B cell (primary cell): Measurements from ENCODE around the gene CYTH3. TPM values are rescaled to one million over a fixed set of nuclear protein-coding genes. Genes with fewer than 3 reads are reported as not detected.

Experiments
- ATAC-seq: fragments of 200-7000 bp; cut with Tn5 transposase; one replicate; pipeline ENCODE4 v1.10.0; 2021; ENCODE audit warnings: low read depth, mild to moderate bottlenecking, moderate number of reproducible peaks, moderate library complexity
- CTCF ChIA-PET: fragments of 350-600 bp; sonication (Branson Sonifier 250); formaldehyde crosslinking; loops from one replicate; lab custom pipeline; 2021; ENCODE audit warnings: antibody characterized with exemption, inconsistent platforms; lab: Charles Lee
- POLR2A ChIA-PET: fragments of 350-600 bp; sonication (Branson Sonifier 250); formaldehyde crosslinking; loops from one replicate; lab custom pipeline; 2021; ENCODE audit warnings: antibody characterized with exemption; lab: Charles Lee
- DNase-seq: peaks from one replicate; pipeline ENCODE4 v3.0.0; 2013
- H2AFZ ChIP-seq: 2 replicates; pipeline ENCODE4 v1.6.1; 2012; ENCODE audit warnings: mild to moderate bottlenecking, low read depth, low read length; ENCODE audit not compliant: insufficient read depth, poor library complexity, severe bottlenecking
- H3K27ac ChIP-seq, 2 donors: 1 replicate in 1 of 2; 2 replicates in 1 of 2; pipeline ENCODE4 v1.5.1; 2012 to 2013; ENCODE audit warnings: low read length in 2 of 2, mild to moderate bottlenecking in 2 of 2, moderate library complexity in 1 of 2
- H3K27me3 ChIP-seq, 4 experiments: fragments of 200-600 bp in 1 of 4; sonication (generic) in 1 of 4; replicated peaks in 1 of 4; 1 replicate in 2 of 4; 2 replicates in 2 of 4; pipeline versions ENCODE4 v1.6.1 to v1.7.0; 2013 to 2016; ENCODE audit warnings: low read length in 3 of 4, mild to moderate bottlenecking in 2 of 4, mixed read lengths in 1 of 4, moderate library complexity in 1 of 4; ENCODE audit not compliant: insufficient read depth in 4 of 4, control insufficient read depth in 3 of 4; ENCODE audit errors: control extremely low read depth in 1 of 4
- H3K36me3 ChIP-seq, 2 experiments: replicated peaks in 1 of 2; 1 replicate in 1 of 2; 2 replicates in 1 of 2; pipeline versions ENCODE4 v1.6.1 to v1.7.1; 2013; ENCODE audit warnings: low read length in 1 of 2; ENCODE audit not compliant: insufficient read depth in 2 of 2, control insufficient read depth in 1 of 2; ENCODE audit errors: control extremely low read depth in 1 of 2, extremely low read depth in 1 of 2
- H3K4me1 ChIP-seq, 2 donors: fragments of 200-600 bp in 1 of 2; sonication (generic) in 1 of 2; 1 replicate in 1 of 2; 2 replicates in 1 of 2; pipeline versions ENCODE4 v1.5.1 to v1.6.1; 2013 to 2017; ENCODE audit warnings: low read length in 2 of 2; ENCODE audit not compliant: control insufficient read depth in 2 of 2, insufficient read depth in 2 of 2
- H3K4me2 ChIP-seq: replicated peaks from 2 replicates; pipeline ENCODE3; 2012; ENCODE audit warnings: mild to moderate bottlenecking, low read depth, low read length; ENCODE audit not compliant: poor library complexity, severe bottlenecking
- H3K4me3 ChIP-seq, 5 experiments: fragments of 200-600 bp in 1 of 5; sonication (generic) in 1 of 5; 1 replicate in 3 of 5; 2 replicates in 2 of 5; pipeline versions ENCODE4 v1.5.1 to v1.7.0; 2011 to 2016; ENCODE audit warnings: low read length in 4 of 5, mild to moderate bottlenecking in 4 of 5, low read depth in 2 of 5, control low read depth in 1 of 5, moderate library complexity in 1 of 5; ENCODE audit not compliant: insufficient read depth in 1 of 5; ENCODE audit errors: control extremely low read depth in 1 of 5, extremely low read depth in 1 of 5
- H3K79me2 ChIP-seq: fragments of 200-600 bp; sonication (generic); one replicate; pipeline ENCODE4 v1.6.0; 2016; ENCODE audit warnings: low read length; ENCODE audit not compliant: control insufficient read depth, insufficient read depth
- H3K9ac ChIP-seq: fragments of 200-600 bp; sonication (generic); 2 replicates; pipeline ENCODE4 v1.6.1; 2017; ENCODE audit warnings: mild to moderate bottlenecking, low read length, moderate library complexity
- H3K9me3 ChIP-seq, 3 donors: one replicate each; pipeline versions ENCODE4 v1.6.1 to v1.7.1; 2013; ENCODE audit warnings: low read length in 2 of 3; ENCODE audit not compliant: control insufficient read depth in 2 of 3, insufficient read depth in 1 of 3; ENCODE audit errors: control extremely low read depth in 1 of 3
- H4K20me1 ChIP-seq: 2 replicates; pipeline ENCODE4 v1.6.0; 2012; ENCODE audit warnings: mild to moderate bottlenecking, low read length; ENCODE audit not compliant: insufficient read depth, control insufficient read depth, poor library complexity, severe bottlenecking
- H3K27ac Mint-ChIP-seq: one replicate; pipeline ENCODE4 v1.8.0; 2021; ENCODE audit warnings: mixed read lengths
- H3K27me3 Mint-ChIP-seq: one replicate; pipeline ENCODE4 v1.8.0; 2021; ENCODE audit warnings: mixed read lengths
- H3K4me1 Mint-ChIP-seq: one replicate; pipeline ENCODE4 v1.8.0; 2021; ENCODE audit warnings: mixed read lengths
- H3K4me3 Mint-ChIP-seq: one replicate; pipeline ENCODE4 v1.8.0; 2021; ENCODE audit warnings: mixed read lengths
- H3K9me3 Mint-ChIP-seq: one replicate; pipeline ENCODE4 v1.8.0; 2022; ENCODE audit warnings: mixed read lengths; ENCODE audit not compliant: insufficient read depth
- EZH2 ChIP-seq: IDR thresholded peaks from 2 replicates; pipeline ENCODE4 v1.6.1; 2012; ENCODE audit warnings: borderline replicate concordance, low read depth, mild to moderate bottlenecking, moderate library complexity, low read length; ENCODE audit not compliant: insufficient read depth, poor library complexity, severe bottlenecking
- whole genome bisulfite sequencing: methylation state at CpG from one replicate; pipeline ENCODE4 v1.1.5; 2013; ENCODE audit warnings: missing lambda C conversion rate; ENCODE audit not compliant: insufficient coverage; 5-methylcytosine and 5-hydroxymethylcytosine counted together
- intact Hi-C: fragments of 100-400 bp; cut with micrococcal nuclease; formaldehyde crosslinking; loops from one replicate; pipeline ENCODE4 v1.10.0; 2022
- polyA plus RNA-seq: library from polyadenylated mRNA; depleted of rRNA; stranded (reverse); fragments of >200 nt; gene quantifications from 2 replicates; pipeline ENCODE4 v1.2.3, GENCODE V29; 2012
- total RNA-seq, 2 donors: library from RNA; stranded (reverse); fragments of 120-200 nt in 1 of 2; gene quantifications; 1 replicate in 1 of 2; 2 replicates in 1 of 2; pipeline versions ENCODE4 v1.2.3 to v1.2.4, GENCODE V29; 2013 to 2022
- TF ChIP-seq, protein P1 (sequence below): fragments of 200-600 bp; IDR thresholded peaks from one replicate; pipeline ENCODE4 v1.8.0; 2022; ENCODE audit warnings: antibody characterized with exemption, mild to moderate bottlenecking

Gene CYTH3
- total and polyA plus RNA-seq, 2 donors (not counting 1 experiment from before 2014, with no cell fraction given) = 5.2 to 11.3 TPM

DNA sequence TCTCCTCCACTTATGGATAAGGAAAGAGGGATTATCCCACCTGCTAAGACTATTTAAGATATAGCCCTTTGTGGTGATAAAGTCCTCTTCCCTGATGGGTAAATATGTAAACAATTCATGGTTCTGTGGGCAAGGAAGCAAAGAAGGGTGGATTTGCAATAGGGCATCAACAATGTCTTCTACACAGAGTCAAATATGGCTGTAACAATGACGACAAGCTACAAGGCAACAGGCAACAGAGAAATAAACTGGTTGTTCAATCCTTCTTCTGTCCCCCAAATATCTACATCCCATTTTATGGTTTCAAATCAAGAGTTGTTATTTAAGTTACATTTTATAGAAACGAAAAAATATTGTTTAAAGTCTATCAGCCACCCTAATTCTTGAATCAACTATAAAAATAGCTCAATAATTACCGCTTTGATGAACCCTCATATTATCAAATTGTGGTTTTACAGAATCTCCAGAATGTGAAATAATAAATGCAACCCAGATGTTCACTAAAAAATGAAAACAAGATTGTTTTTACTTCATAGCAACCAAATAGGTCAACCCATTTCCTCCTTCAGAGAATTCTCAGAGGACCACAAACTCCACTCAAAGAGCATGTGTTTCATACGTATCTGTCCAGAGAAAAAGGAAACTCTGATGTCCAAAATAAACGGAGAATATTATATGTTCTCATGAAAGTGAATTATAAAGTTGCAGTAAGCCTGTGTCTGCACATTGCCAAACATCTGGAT lies 13.8 kb downstream of the CYTH3 start:
- Mint-ChIP-seq H3K27ac (peak overlapping the region; percentile 83), H3K27me3 (no peaks in the 10 kb centered on the region), H3K4me3 (peak overlapping the region; percentile 81), H3K9me3 (no peaks in the 10 kb centered on the region), H3K4me1 (peaks cover 46% of the 10 kb centered on the region)
- H3K4me2 ChIP-seq = peak overlapping the region; percentile 47
- TF ChIP-seq EZH2 = no peak
- TF ChIP-seq, protein P1, sequence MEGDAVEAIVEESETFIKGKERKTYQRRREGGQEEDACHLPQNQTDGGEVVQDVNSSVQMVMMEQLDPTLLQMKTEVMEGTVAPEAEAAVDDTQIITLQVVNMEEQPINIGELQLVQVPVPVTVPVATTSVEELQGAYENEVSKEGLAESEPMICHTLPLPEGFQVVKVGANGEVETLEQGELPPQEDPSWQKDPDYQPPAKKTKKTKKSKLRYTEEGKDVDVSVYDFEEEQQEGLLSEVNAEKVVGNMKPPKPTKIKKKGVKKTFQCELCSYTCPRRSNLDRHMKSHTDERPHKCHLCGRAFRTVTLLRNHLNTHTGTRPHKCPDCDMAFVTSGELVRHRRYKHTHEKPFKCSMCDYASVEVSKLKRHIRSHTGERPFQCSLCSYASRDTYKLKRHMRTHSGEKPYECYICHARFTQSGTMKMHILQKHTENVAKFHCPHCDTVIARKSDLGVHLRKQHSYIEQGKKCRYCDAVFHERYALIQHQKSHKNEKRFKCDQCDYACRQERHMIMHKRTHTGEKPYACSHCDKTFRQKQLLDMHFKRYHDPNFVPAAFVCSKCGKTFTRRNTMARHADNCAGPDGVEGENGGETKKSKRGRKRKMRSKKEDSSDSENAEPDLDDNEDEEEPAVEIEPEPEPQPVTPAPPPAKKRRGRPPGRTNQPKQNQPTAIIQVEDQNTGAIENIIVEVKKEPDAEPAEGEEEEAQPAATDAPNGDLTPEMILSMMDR = no peak
- H3K4me1 ChIP-seq = peaks cover 23 to 33% of the 10 kb centered on the region in 2 donors
- intact Hi-C loops = no loop called here
- H3K27me3 ChIP-seq = no peaks in the 10 kb centered on the region
- peak; percentile 45 for DNase-seq
- H3K79me2 ChIP-seq = peaks cover 46% of the 10 kb centered on the region
- peak overlapping the region; percentile 14 for H2AFZ ChIP-seq
- ChIA-PET POLR2A (no interaction called here), CTCF (interaction anchor here (0.5 kb wide), 1 partner anchor 119 kb away, joined by 3 read pairs; no protein-coding TSS in a partner anchor)
- ATAC-seq = peak; percentile 56
- H3K4me3 ChIP-seq = peak overlapping the region in 1 of 5 experiments; percentile 18
- no peaks in the 10 kb centered on the region for H3K9me3 ChIP-seq
- H3K27ac ChIP-seq = peak overlapping the region; percentile 25 to 70
- no peaks in the 10 kb centered on the region for H3K36me3 ChIP-seq
- WGBS = no CpG with 5 or more reads among the region's 5 CpGs
- H3K9ac ChIP-seq = peak overlapping the region; percentile 10
- H4K20me1 ChIP-seq = no peaks in the 10 kb centered on the region

DNA sequence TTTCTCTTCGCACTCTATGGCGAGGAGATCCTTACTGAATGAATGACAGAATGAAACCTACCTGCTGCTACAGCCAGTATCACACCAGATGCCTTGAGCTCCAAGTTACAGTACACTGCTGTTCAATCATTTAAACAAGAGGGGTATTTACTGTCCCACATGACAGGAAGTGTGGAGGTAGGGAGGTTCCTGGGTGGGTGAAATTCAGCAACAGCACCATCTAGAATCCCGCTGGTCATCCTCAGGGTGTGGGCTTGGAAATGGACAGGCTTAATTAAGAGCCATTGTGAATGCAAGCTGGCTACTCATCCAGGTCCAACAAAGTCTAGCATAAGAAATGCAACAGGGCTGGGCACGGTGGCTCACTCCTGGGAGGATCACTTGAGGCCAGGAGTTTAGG lies 14.7 kb downstream of the CYTH3 start:
- CTCF ChIA-PET = interaction anchor here (1.7 kb wide), 1 partner anchor 14 kb away, joined by 4 read pairs; no protein-coding TSS in a partner anchor
- H4K20me1 ChIP-seq = no peaks in the 10 kb centered on the region
- no peak overlapping the region for H3K4me3 ChIP-seq
- no peak overlapping the region for H3K27ac ChIP-seq
- intact Hi-C loops = no loop called here
- H3K79me2 ChIP-seq = peaks cover 46% of the 10 kb centered on the region
- H3K4me3 Mint-ChIP-seq = no peak overlapping the region
- ATAC-seq = no peak
- H3K27ac Mint-ChIP-seq = no peak overlapping the region
- no peaks in the 10 kb centered on the region for H3K9me3 ChIP-seq
- TF ChIP-seq, protein P1 = no peak
- peaks cover 23 to 33% of the 10 kb centered on the region in 2 donors for H3K4me1 ChIP-seq
- WGBS = 92% methylated on average over 2 of the region's 4 CpGs
- no peaks in the 10 kb centered on the region for H3K27me3 ChIP-seq
- H3K4me1 Mint-ChIP-seq = peaks cover 46% of the 10 kb centered on the region
- no peaks in the 10 kb centered on the region for H3K36me3 ChIP-seq
- no peak for DNase-seq
- no peak overlapping the region for H2AFZ ChIP-seq
- H3K9me3 Mint-ChIP-seq = no peaks in the 10 kb centered on the region
- H3K9ac ChIP-seq = no peak overlapping the region
- H3K4me2 ChIP-seq = peak overlapping the region; percentile 20
- POLR2A ChIA-PET = no interaction called here
- no peaks in the 10 kb centered on the region for H3K27me3 Mint-ChIP-seq
